ENCODE data around the gene PCP4.

- TF ChIP-seq, protein P1, sequence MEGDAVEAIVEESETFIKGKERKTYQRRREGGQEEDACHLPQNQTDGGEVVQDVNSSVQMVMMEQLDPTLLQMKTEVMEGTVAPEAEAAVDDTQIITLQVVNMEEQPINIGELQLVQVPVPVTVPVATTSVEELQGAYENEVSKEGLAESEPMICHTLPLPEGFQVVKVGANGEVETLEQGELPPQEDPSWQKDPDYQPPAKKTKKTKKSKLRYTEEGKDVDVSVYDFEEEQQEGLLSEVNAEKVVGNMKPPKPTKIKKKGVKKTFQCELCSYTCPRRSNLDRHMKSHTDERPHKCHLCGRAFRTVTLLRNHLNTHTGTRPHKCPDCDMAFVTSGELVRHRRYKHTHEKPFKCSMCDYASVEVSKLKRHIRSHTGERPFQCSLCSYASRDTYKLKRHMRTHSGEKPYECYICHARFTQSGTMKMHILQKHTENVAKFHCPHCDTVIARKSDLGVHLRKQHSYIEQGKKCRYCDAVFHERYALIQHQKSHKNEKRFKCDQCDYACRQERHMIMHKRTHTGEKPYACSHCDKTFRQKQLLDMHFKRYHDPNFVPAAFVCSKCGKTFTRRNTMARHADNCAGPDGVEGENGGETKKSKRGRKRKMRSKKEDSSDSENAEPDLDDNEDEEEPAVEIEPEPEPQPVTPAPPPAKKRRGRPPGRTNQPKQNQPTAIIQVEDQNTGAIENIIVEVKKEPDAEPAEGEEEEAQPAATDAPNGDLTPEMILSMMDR (IDR thresholded peaks at IDR 0.05 in 4 of 5, conservative IDR thresholded peaks at IDR 0.05 in 1 of 5) = no peak
- TF ChIP-seq POLR2A (IDR thresholded peaks at IDR 0.05) = no peak
These were observed 91.5 kb downstream of the PCP4 start for GRCh38 chr21:39958731-39959130.

Measured in gastrocnemius medialis (tissue), 4 donors.